ENCODE measurements around the gene ARL14. TPM values are rescaled to one million over a fixed set of nuclear protein-coding genes. Genes with fewer than 3 reads are reported as not detected.

Gene ARL14
- polyA plus RNA-seq, 1 donor from 2014 or later: not detected

GRCh38 chr3:160701490-160701889 is 24.5 kb downstream of the ARL14 start:
- Histone ChIP-seq H3K9me2 (ENCODE audit: insufficient read depth, low read length) (no peaks in the 10 kb centered on the region), H3K4me3 (ENCODE audit: low read length) (no peak overlapping the region), H3F3A (ENCODE audit: insufficient read depth, low read length, poor library complexity, severe bottlenecking) (no peaks in the 10 kb centered on the region), H3K9me3 (ENCODE audit: low read length) (no peaks in the 10 kb centered on the region), H3K9ac (ENCODE audit: low read length) (no peak overlapping the region), H3K79me2 (replicated peaks; ENCODE audit: insufficient read depth, low read length) (no peaks in the 10 kb centered on the region), H4K20me1 (ENCODE audit: insufficient read depth) (no peaks in the 10 kb centered on the region), H3K27me3 (ENCODE audit: insufficient read depth, low read depth, low read length) (no peaks in the 10 kb centered on the region), H3K4me2 (ENCODE audit: low read length) (no peak overlapping the region), H3K36me3 (ENCODE audit: insufficient read depth, low read length) (no peaks in the 10 kb centered on the region), H2AFZ (ENCODE audit: low read depth, low read length) (no peak overlapping the region), H3K27ac (ENCODE audit: low read length) (no peak overlapping the region)
- no peak for TF ChIP-seq TAF1 (IDR thresholded peaks at IDR 0.05; ENCODE audit: low read depth)
- TF ChIP-seq EZH2 (IDR thresholded peaks at IDR 0.05; ENCODE audit: borderline replicate concordance, insufficient read depth, low read length, poor library complexity, severe bottlenecking): no peak
- no peak for TF ChIP-seq REST (IDR thresholded peaks at IDR 0.05; ENCODE audit: borderline replicate concordance)
- TF ChIP-seq, protein P1, sequence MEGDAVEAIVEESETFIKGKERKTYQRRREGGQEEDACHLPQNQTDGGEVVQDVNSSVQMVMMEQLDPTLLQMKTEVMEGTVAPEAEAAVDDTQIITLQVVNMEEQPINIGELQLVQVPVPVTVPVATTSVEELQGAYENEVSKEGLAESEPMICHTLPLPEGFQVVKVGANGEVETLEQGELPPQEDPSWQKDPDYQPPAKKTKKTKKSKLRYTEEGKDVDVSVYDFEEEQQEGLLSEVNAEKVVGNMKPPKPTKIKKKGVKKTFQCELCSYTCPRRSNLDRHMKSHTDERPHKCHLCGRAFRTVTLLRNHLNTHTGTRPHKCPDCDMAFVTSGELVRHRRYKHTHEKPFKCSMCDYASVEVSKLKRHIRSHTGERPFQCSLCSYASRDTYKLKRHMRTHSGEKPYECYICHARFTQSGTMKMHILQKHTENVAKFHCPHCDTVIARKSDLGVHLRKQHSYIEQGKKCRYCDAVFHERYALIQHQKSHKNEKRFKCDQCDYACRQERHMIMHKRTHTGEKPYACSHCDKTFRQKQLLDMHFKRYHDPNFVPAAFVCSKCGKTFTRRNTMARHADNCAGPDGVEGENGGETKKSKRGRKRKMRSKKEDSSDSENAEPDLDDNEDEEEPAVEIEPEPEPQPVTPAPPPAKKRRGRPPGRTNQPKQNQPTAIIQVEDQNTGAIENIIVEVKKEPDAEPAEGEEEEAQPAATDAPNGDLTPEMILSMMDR (IDR thresholded peaks at IDR 0.05; ENCODE audit: poor library complexity, severe bottlenecking): no peak
- no peak for TF ChIP-seq SMC3 (conservative IDR thresholded peaks at IDR 0.05; ENCODE audit: poor library complexity)
- TF ChIP-seq MXI1 (conservative IDR thresholded peaks at IDR 0.05; ENCODE audit: poor library complexity, severe bottlenecking): no peak

DNA sequence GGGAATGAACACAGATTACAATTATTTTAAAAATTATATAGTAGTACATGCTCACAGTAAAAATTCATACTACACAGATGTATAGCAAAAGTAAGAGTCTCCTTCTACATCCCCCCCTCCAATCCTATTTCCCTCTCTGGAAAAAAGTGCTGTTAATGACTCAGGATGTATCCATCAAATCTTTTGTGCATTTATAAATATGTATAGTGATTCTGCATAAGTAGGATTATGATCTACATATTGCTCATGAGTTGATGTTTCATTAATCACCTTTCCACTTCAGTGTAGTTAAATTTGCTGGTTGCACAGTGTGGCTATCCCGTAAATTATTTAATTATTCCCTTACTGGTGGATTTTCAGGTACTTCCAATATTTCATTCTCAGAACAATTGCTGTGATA is 25.3 kb downstream of the ARL14 start:
- Histone ChIP-seq H4K20me1 (ENCODE audit: insufficient read depth) (no peaks in the 10 kb centered on the region), H3K9me3 (ENCODE audit: low read length) (no peaks in the 10 kb centered on the region), H3K27ac (ENCODE audit: low read length) (no peak overlapping the region), H3K36me3 (ENCODE audit: insufficient read depth, low read length) (no peaks in the 10 kb centered on the region), H3K4me3 (ENCODE audit: low read length) (no peak overlapping the region), H3K79me2 (replicated peaks; ENCODE audit: insufficient read depth, low read length) (no peaks in the 10 kb centered on the region), H3K4me2 (ENCODE audit: low read length) (no peak overlapping the region), H3K9ac (ENCODE audit: low read length) (no peak overlapping the region), H2AFZ (ENCODE audit: low read depth, low read length) (no peak overlapping the region), H3K27me3 (ENCODE audit: insufficient read depth, low read depth, low read length) (no peaks in the 10 kb centered on the region), H3K9me2 (ENCODE audit: insufficient read depth, low read length) (no peaks in the 10 kb centered on the region), H3F3A (ENCODE audit: insufficient read depth, low read length, poor library complexity, severe bottlenecking) (no peaks in the 10 kb centered on the region)
- TF ChIP-seq RAD21 (conservative IDR thresholded peaks at IDR 0.05) (no peak), SMC3 (conservative IDR thresholded peaks at IDR 0.05; ENCODE audit: poor library complexity) (no peak), MXI1 (conservative IDR thresholded peaks at IDR 0.05; ENCODE audit: poor library complexity, severe bottlenecking) (no peak), TAF1 (IDR thresholded peaks at IDR 0.05; ENCODE audit: low read depth) (no peak), EP300 (conservative IDR thresholded peaks at IDR 0.05; ENCODE audit: poor library complexity, severe bottlenecking) (no peak), POLR2AphosphoS5 (IDR thresholded peaks at IDR 0.05) (no peak), REST (IDR thresholded peaks at IDR 0.05; ENCODE audit: borderline replicate concordance) (no peak)
- TF ChIP-seq, protein P1 (IDR thresholded peaks at IDR 0.05; ENCODE audit: poor library complexity, severe bottlenecking): no peak

All from neural cell (in vitro differentiated cells).